ENCODE measurements around the gene RAB11FIP4. TPM values are rescaled to one million over a fixed set of nuclear protein-coding genes. Genes with fewer than 3 reads are reported as not detected.
"Not testable (repeated sequence)": the region's sequence is repeated elsewhere in the genome, so short reads cannot be mapped to it uniquely, and the experiment has no call there.

The RAB11FIP4 gene
- total RNA-seq, 4 donors from 2014 or later = 9.9 to 23.6 (median 16.1) TPM

DNA sequence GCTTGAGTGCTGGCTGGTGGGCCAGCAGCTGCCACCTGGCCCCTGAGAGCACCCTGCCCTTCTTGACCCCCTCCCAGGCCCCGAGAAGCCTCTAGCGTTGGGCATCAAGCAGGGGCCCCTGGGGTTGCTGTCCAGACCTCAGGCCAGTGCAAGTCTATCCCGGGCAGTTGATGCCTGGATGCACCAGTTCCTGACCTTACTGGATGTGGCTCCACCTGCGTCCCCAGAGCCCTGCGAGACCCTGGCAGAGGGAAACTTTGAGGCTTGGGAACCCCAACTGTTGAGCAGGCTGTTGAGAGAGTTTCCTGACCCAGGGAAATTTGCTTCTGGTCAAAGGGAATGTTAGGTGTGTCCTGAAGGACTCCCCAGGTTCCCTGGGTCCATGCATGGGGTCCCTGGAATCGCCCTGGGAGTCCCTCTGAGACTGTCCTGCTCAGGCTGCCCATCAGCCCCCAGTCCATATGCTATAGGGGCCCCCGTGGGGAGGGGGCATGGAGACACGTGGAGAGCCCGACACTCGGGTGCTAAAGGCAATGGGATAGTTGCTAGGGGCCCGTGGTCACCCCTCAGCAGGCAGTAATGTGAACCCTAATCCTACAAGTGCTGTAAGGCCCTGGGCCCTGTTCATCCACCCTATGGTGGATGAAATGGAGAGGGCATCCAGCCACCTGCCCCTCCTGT, 46.4 kb downstream of the RAB11FIP4 start:
- Histone ChIP-seq H3K27ac (no peak overlapping the region), H3K36me3 (no peaks in the 10 kb centered on the region), H3K9me3 (no peaks in the 10 kb centered on the region), H3K4me1 (peaks cover 0 to 5% (median 0%) of the 10 kb centered on the region in 3 donors), H3K4me3 (no peak overlapping the region), H3K27me3 (peaks cover 0 to 10% (median 0%) of the 10 kb centered on the region in 4 donors)
- no peak for DNase-seq
- TF ChIP-seq, protein P1, sequence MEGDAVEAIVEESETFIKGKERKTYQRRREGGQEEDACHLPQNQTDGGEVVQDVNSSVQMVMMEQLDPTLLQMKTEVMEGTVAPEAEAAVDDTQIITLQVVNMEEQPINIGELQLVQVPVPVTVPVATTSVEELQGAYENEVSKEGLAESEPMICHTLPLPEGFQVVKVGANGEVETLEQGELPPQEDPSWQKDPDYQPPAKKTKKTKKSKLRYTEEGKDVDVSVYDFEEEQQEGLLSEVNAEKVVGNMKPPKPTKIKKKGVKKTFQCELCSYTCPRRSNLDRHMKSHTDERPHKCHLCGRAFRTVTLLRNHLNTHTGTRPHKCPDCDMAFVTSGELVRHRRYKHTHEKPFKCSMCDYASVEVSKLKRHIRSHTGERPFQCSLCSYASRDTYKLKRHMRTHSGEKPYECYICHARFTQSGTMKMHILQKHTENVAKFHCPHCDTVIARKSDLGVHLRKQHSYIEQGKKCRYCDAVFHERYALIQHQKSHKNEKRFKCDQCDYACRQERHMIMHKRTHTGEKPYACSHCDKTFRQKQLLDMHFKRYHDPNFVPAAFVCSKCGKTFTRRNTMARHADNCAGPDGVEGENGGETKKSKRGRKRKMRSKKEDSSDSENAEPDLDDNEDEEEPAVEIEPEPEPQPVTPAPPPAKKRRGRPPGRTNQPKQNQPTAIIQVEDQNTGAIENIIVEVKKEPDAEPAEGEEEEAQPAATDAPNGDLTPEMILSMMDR (IDR thresholded peaks at IDR 0.05) = no peak
- no peak for TF ChIP-seq POLR2A (IDR thresholded peaks at IDR 0.05)
- WGBS, 2 donors = 53 to 57% methylated on average over 4 of the region's 11 CpGs
- intact Hi-C loops (cut with DNase I) = loop anchor here (5.0 to 10.0 kb wide), 2 partner anchors 84 to 407 kb away; no protein-coding TSS in a partner anchor

GRCh38 chr17:31439716-31440115, 48.2 kb downstream of the RAB11FIP4 start:
- intact Hi-C loops (cut with DNase I) = loop anchor here (5.0 to 10.0 kb wide), 2 partner anchors 83 to 405 kb away; no protein-coding TSS in a partner anchor
- TF ChIP-seq, protein P1 (IDR thresholded peaks at IDR 0.05) = no peak
- TF ChIP-seq POLR2A (IDR thresholded peaks at IDR 0.05) = no peak
- H3K36me3 ChIP-seq = no peaks in the 10 kb centered on the region
- DNase-seq = no peak
- no peak overlapping the region for H3K27ac ChIP-seq
- no peaks in the 10 kb centered on the region for H3K9me3 ChIP-seq
- peaks cover 0 to 5% (median 0%) of the 10 kb centered on the region in 3 donors for H3K4me1 ChIP-seq
- WGBS, 2 donors = 82 to 86% methylated on average over 4 of the region's 4 CpGs
- H3K4me3 ChIP-seq = no peak overlapping the region
- no peaks in the 10 kb centered on the region for H3K27me3 ChIP-seq

- WGBS, 2 donors = 68 to 71% methylated on average over 5 of the region's 5 CpGs
- intact Hi-C loops (cut with DNase I) = no loop called here
- Histone ChIP-seq H3K36me3 (no peaks in the 10 kb centered on the region), H3K9me3 (no peaks in the 10 kb centered on the region), H3K4me3 (no peak overlapping the region), H3K27me3 (no peaks in the 10 kb centered on the region), H3K4me1 (peaks cover 0 to 5% (median 0%) of the 10 kb centered on the region in 3 donors), H3K27ac (no peak overlapping the region)
- TF ChIP-seq, protein P1 (IDR thresholded peaks at IDR 0.05) = no peak
- TF ChIP-seq POLR2A (IDR thresholded peaks at IDR 0.05) = no peak
- no peak for DNase-seq
Measured at GRCh38 chr17:31442276-31442675, 50.8 kb downstream of the RAB11FIP4 start.

GRCh38 chr17:31442856-31443255, 51.4 kb downstream of the RAB11FIP4 start:
- H3K36me3 ChIP-seq; H3K4me1 ChIP-seq; H3K27ac ChIP-seq; intact Hi-C loops (cut with DNase I); H3K4me3 ChIP-seq; DNase-seq; H3K9me3 ChIP-seq; H3K27me3 ChIP-seq: not testable (repeated sequence)
- 69 to 80% methylated on average over 4 to 5 of the region's 5 CpGs for WGBS, 2 donors

GRCh38 chr17:31443386-31443785, 51.9 kb downstream of the RAB11FIP4 start:
- Histone ChIP-seq H3K4me3 (no peak overlapping the region), H3K27ac (no peak overlapping the region), H3K4me1 (no peaks in the 10 kb centered on the region), H3K9me3 (no peaks in the 10 kb centered on the region), H3K36me3 (no peaks in the 10 kb centered on the region), H3K27me3 (no peaks in the 10 kb centered on the region)
- DNase-seq = no peak
- intact Hi-C loops (cut with DNase I) = no loop called here
- TF ChIP-seq POLR2A (IDR thresholded peaks at IDR 0.05) = no peak
- TF ChIP-seq, protein P1 (IDR thresholded peaks at IDR 0.05) = no peak
- 69 to 80% methylated on average over 4 to 7 of the region's 7 CpGs for WGBS, 2 donors
